ENCODE results near the gene KIZ. TPM values are rescaled to one million over a fixed set of nuclear protein-coding genes. Genes with fewer than 3 reads are reported as not detected.

KIZ gene
- total and polyA plus RNA-seq, 2 donors (not counting 1 experiment from before 2014, with no cell fraction given), result 19.7 to 40.4 TPM

- no peak for ATAC-seq (ENCODE audit: low read depth)
- Mint-ChIP-seq H3K27ac (no peak overlapping the region), H3K4me3 (no peak overlapping the region), H3K4me1 (no peaks in the 10 kb centered on the region), H3K9me3 (ENCODE audit: insufficient read depth) (no peaks in the 10 kb centered on the region), H3K27me3 (no peaks in the 10 kb centered on the region)
- POLR2A ChIA-PET, result no interaction called here
- Histone ChIP-seq H2AFZ (ENCODE audit: insufficient read depth, low read depth, low read length, poor library complexity, severe bottlenecking) (no peak overlapping the region), H3K27ac (ENCODE audit: low read length in 2 of 2) (no peak overlapping the region), H3K4me3 (ENCODE audit: control extremely low read depth in 1 of 5, extremely low read depth in 1 of 5, insufficient read depth in 1 of 5, low read depth in 2 of 5, low read length in 4 of 5) (no peak overlapping the region), H3K4me2 (replicated peaks; ENCODE audit: low read depth, low read length, poor library complexity, severe bottlenecking) (no peak overlapping the region), H3K9me3 (ENCODE audit: control extremely low read depth in 1 of 3, control insufficient read depth in 2 of 3, insufficient read depth in 1 of 3, low read length in 2 of 3) (no peaks in the 10 kb centered on the region), H3K79me2 (ENCODE audit: control insufficient read depth, insufficient read depth, low read length) (no peaks in the 10 kb centered on the region), H3K9ac (ENCODE audit: low read length) (no peak overlapping the region), H3K36me3 (replicated peaks in 1 of 2; ENCODE audit: control extremely low read depth in 1 of 2, control insufficient read depth in 1 of 2, extremely low read depth in 1 of 2, insufficient read depth in 2 of 2, low read length in 1 of 2) (peaks cover 4 to 9% of the 10 kb centered on the region in 2 experiments), H3K4me1 (ENCODE audit: control insufficient read depth in 2 of 2, insufficient read depth in 2 of 2, low read length in 2 of 2) (no peaks in the 10 kb centered on the region), H4K20me1 (ENCODE audit: control insufficient read depth, insufficient read depth, low read length, poor library complexity, severe bottlenecking) (no peaks in the 10 kb centered on the region), H3K27me3 (replicated peaks in 1 of 4; ENCODE audit: control extremely low read depth in 1 of 4, control insufficient read depth in 3 of 4, insufficient read depth in 4 of 4, low read length in 3 of 4) (no peaks in the 10 kb centered on the region)
- TF ChIP-seq CTCF (IDR thresholded peaks at IDR 0.05) (no peak), EZH2 (IDR thresholded peaks at IDR 0.05; ENCODE audit: borderline replicate concordance, insufficient read depth, low read depth, low read length, poor library complexity, severe bottlenecking) (no peak)
- no peak for DNase-seq
- WGBS (ENCODE audit: insufficient coverage), result 90% methylated on average over 2 of the region's 3 CpGs
- intact Hi-C loops (cut with micrococcal nuclease), result no loop called here
- CTCF ChIA-PET, result no interaction called here
Measured at GRCh38 chr20:21208999-21209398, 83.1 kb downstream of the KIZ start.

- Histone ChIP-seq H3K9ac (ENCODE audit: low read length) (no peak overlapping the region), H3K79me2 (ENCODE audit: control insufficient read depth, insufficient read depth, low read length) (no peaks in the 10 kb centered on the region), H3K9me3 (ENCODE audit: control extremely low read depth in 1 of 3, control insufficient read depth in 2 of 3, insufficient read depth in 1 of 3, low read length in 2 of 3) (no peaks in the 10 kb centered on the region), H2AFZ (ENCODE audit: insufficient read depth, low read depth, low read length, poor library complexity, severe bottlenecking) (no peak overlapping the region), H3K4me3 (ENCODE audit: control extremely low read depth in 1 of 5, extremely low read depth in 1 of 5, insufficient read depth in 1 of 5, low read depth in 2 of 5, low read length in 4 of 5) (no peak overlapping the region), H3K27ac (ENCODE audit: low read length in 2 of 2) (no peak overlapping the region), H3K4me1 (ENCODE audit: control insufficient read depth in 2 of 2, insufficient read depth in 2 of 2, low read length in 2 of 2) (no peaks in the 10 kb centered on the region), H4K20me1 (ENCODE audit: control insufficient read depth, insufficient read depth, low read length, poor library complexity, severe bottlenecking) (no peaks in the 10 kb centered on the region), H3K36me3 (replicated peaks in 1 of 2; ENCODE audit: control extremely low read depth in 1 of 2, control insufficient read depth in 1 of 2, extremely low read depth in 1 of 2, insufficient read depth in 2 of 2, low read length in 1 of 2) (peaks cover 4 to 9% of the 10 kb centered on the region in 2 experiments), H3K27me3 (replicated peaks in 1 of 4; ENCODE audit: control extremely low read depth in 1 of 4, control insufficient read depth in 3 of 4, insufficient read depth in 4 of 4, low read length in 3 of 4) (no peaks in the 10 kb centered on the region), H3K4me2 (replicated peaks; ENCODE audit: low read depth, low read length, poor library complexity, severe bottlenecking) (no peak overlapping the region)
- Mint-ChIP-seq H3K27me3 (no peaks in the 10 kb centered on the region), H3K4me3 (no peak overlapping the region), H3K9me3 (ENCODE audit: insufficient read depth) (no peaks in the 10 kb centered on the region), H3K27ac (no peak overlapping the region), H3K4me1 (no peaks in the 10 kb centered on the region)
- ChIA-PET POLR2A (no interaction called here), CTCF (no interaction called here)
- DNase-seq, result no peak
- intact Hi-C loops (cut with micrococcal nuclease), result no loop called here
- ATAC-seq (ENCODE audit: low read depth), result no peak
- no CpG with 5 or more reads among the region's 1 CpG for WGBS (ENCODE audit: insufficient coverage)
- TF ChIP-seq EZH2 (IDR thresholded peaks at IDR 0.05; ENCODE audit: borderline replicate concordance, insufficient read depth, low read depth, low read length, poor library complexity, severe bottlenecking), result no peak
- TF ChIP-seq CTCF (IDR thresholded peaks at IDR 0.05), result no peak
Measured at GRCh38 chr20:21209668-21210067, 83.8 kb downstream of the KIZ start.
